T47D (cell line): ENCODE results near the gene RNU7-1.

Experiments used
- DNase-seq, 2 experiments: peaks; one replicate each; pipeline versions ENCODE4 v3.0.0 to v3.0.0-alpha.2; 2011 to 2012; ENCODE audit warnings: low read depth in 1 of 2, low spot score in 1 of 2
- JUND ChIP-seq: IDR thresholded peaks from 2 replicates; pipeline ENCODE4 v1.6.1; 2012; ENCODE audit warnings: low read depth
- in situ Hi-C: cut with HindIII; loops from 2 replicates; pipeline ENCODE4 v1.10.0; 2016; ENCODE audit warnings: low sequenced_read_pairs, low pct_unique_long_range_greater_than_20kb

Gene RNU7-1

GRCh38 chr12:6923851-6924250 is 19.8 kb upstream of the RNU7-1 start:
- no peak for DNase-seq
- no peak for TF ChIP-seq JUND
- in situ Hi-C loops, result no loop called here

- TF ChIP-seq JUND, result no peak
- DNase-seq, result no peak
These were observed 18.4 kb upstream of the RNU7-1 start for GRCh38 chr12:6925239-6925539.

GRCh38 chr12:6925540-6926279 is 17.9 kb upstream of the RNU7-1 start:
- in situ Hi-C loops, result no loop called here
- peak in 1 of 2 experiments; percentile 78 for DNase-seq
- 0 out of 2 replicates have a peak, but pooled peaks have one; percentile 13 for TF ChIP-seq JUND

More at GRCh38 chr12:6925239-6925539, 18.4 kb upstream of the RNU7-1 start:
- in situ Hi-C loops, result no loop called here

- in situ Hi-C loops, result no loop called here
- peak in 1 of 2 experiments; percentile 62 for DNase-seq
These were observed 16.1 kb upstream of the RNU7-1 start, which contains the start of gene ATN1 for GRCh38 chr12:6927379-6928021. ATN1 (plus strand) TSS chr12:6927959; CDS start chr12:6934002, 6,043 bp downstream.

GRCh38 chr12:6928022-6928702 is 15.5 kb upstream of the RNU7-1 start:
- TF ChIP-seq JUND, result no peak
- in situ Hi-C loops, result no loop called here

More at GRCh38 chr12:6927379-6928021, 16.1 kb upstream of the RNU7-1 start, which contains the start of gene ATN1:
- no peak for TF ChIP-seq JUND

GRCh38 chr12:6928703-6929407 is 14.8 kb upstream of the RNU7-1 start:
- no peak for TF ChIP-seq JUND
- no peak for DNase-seq
- in situ Hi-C loops, result no loop called here

More at GRCh38 chr12:6928022-6928702, 15.5 kb upstream of the RNU7-1 start:
- no peak for DNase-seq

- in situ Hi-C loops, result no loop called here
- DNase-seq, result no peak
- no peak for TF ChIP-seq JUND
These were observed 13.9 kb upstream of the RNU7-1 start for GRCh38 chr12:6929466-6930452.

- DNase-seq, result no peak
- in situ Hi-C loops, result no loop called here
- no peak for TF ChIP-seq JUND
These were observed 10.8 kb upstream of the RNU7-1 start for GRCh38 chr12:6932766-6933165.

GRCh38 chr12:6934110-6934509 is 9.5 kb upstream of the RNU7-1 start:
- no peak for TF ChIP-seq JUND
- in situ Hi-C loops, result no loop called here
- DNase-seq, result no peak

GRCh38 chr12:6935371-6936193 is 8.0 kb upstream of the RNU7-1 start:
- TF ChIP-seq JUND, result no peak
- DNase-seq, result no peak
- in situ Hi-C loops, result no loop called here

- no peak for TF ChIP-seq JUND
- in situ Hi-C loops, result no loop called here
- no peak for DNase-seq
These were observed 7.4 kb upstream of the RNU7-1 start for GRCh38 chr12:6936194-6936635.
